Frontal cortex (tissue), 4 donors: ENCODE results near the gene DNMT3A. TPM values are rescaled to one million over a fixed set of nuclear protein-coding genes. Genes with fewer than 3 reads are reported as not detected.
"Not testable (repeated sequence)": the region's sequence is repeated elsewhere in the genome, so short reads cannot be mapped to it uniquely, and the experiment has no call there.

ENCODE experiments used
- DNase-seq, 2 donors: peaks; one replicate each; pipeline ENCODE4 v3.0.0; 2012; ENCODE audit warnings: low spot score in 2 of 2
- FAIRE-seq: peaks from 2 replicates; lab custom pipeline; 2012; peaks lifted over from hg19 to GRCh38; lab: Jason Lieb, UNC
- total RNA-seq: library from RNA; depleted of rRNA; stranded (reverse); fragments of >200 nt; gene quantifications from one replicate; pipeline ENCODE4 v1.2.3, GENCODE V29; 2014
- donor health status: control.
- donor health status: control.
- donor health status: control.

Gene DNMT3A
- total RNA-seq, 1 donor from 2014 or later: 71.3 TPM

DNA sequence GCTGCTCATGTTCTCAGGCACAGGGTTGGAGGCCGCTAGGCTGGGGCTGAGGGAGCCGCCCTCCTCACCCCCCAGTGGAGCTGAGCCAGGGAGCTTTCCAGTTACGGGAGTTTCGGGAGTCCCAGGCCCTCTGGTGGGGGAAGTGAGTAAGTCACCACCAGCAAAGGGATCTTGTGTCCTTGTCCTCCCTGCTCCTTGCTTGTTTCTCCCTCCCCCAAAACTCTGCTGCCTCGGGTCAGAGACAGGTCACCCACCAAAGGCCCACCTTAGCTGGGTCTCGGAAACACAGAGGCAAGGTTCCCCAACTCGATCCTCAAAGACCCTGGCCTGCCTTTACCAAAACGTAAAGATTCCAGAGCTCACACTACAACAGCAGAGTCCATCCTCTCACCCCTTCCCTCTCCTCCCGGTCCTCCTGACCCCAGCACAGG lies 112.9 kb downstream of the DNMT3A start:
- no peak for FAIRE-seq
- peak; percentile 52 to 78 for DNase-seq

DNA sequence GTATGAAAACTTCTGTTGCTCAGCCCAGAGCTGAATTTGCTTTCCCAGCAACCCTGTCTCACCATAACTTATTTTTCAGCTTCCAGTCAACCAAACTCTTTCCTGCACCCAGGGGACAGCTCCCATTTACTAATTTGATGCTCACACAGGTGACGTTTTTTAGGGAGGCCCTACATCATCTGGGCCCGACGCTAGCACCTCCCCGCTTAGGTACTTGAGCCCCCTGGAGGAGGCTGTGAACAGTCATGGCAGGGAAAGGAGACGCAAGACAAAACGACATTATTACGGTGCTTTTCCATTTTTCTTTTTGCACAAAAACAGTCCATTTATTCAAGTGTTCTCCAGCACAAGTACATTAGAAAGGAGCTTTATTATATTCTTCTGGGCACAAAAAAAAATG lies 114.1 kb downstream of the DNMT3A start:
- FAIRE-seq (no peak), DNase-seq (no peak)

GRCh38 chr2:25226827-25227226 lies 114.9 kb downstream of the DNMT3A start:
- FAIRE-seq (no peak), DNase-seq (no peak)

DNA sequence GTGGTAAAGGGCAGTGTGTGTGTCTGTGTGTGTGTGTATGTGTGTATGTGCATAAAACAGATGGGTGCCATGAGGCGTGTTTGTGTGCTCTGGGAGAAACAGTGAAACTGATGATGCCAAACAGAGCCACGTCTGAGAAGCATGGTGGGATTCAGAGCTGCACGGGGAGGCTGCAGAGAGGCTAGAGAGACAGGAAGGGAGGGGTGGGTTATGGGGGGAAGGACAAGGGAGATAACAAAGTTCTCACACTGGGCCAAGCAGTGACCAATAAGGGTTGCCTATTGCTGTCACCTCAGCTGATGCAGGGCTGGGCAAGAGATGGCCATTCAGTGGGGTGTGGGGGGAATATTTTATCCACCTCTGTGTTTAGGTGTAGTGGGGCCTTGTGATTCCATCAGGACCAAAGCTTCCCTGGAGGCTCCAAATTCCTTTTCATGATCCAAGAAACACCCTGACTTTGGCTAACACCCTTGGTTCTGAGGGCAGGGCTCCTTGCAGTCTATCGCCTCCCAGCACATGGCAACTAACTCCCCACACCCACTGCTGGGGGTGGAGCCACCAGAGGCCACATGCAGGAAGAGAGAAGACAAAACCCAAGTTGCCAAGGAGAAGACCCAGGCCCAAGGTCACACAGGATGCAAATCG lies 119.1 kb downstream of the DNMT3A start:
- no peak for FAIRE-seq
- DNase-seq: no peak

- FAIRE-seq (no peak), DNase-seq (no peak)
Observed at GRCh38 chr2:25221579-25221978, 120.1 kb downstream of the DNMT3A start.

DNA sequence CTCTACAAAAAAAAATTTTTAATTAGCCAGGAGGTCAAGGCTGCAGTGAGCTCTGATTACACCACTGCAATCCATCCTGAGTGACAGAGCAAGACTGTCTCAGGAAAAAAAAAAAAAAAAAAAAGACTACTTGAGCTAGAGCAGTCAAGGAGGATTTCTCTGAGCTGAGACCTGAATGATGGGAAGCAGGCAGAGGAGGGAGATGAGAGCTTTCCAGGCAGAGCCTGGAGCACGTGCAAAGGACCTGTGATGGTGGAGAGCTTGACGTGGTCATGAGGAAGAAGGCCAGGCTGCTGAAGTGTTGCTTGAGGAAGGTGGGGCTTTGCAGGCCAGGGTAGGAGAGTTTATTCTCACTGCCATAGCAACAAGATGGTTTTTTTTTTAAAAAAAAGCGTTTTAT lies 121.4 kb downstream of the DNMT3A start:
- DNase-seq: no peak
- no peak for FAIRE-seq

DNA sequence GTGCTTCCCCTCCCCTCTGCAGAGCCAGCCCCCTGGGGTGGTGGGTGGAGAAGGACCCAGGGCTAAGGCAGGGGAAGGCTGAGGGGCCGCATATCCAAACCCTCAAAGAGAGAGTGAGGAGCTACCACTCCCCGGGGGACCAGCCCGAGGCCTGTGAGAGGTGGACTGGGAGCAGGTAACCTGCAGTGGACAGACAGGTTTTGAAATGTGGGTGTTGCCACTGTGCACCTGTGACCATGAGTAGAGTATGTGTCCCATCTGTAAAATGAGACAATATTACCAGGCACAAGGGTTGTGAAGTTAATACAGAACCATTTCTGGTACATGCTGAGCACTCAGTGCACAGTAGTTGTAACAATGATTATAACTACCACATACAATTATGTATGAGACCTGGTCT lies 122.1 kb downstream of the DNMT3A start:
- FAIRE-seq: no peak
- DNase-seq: no peak

DNA sequence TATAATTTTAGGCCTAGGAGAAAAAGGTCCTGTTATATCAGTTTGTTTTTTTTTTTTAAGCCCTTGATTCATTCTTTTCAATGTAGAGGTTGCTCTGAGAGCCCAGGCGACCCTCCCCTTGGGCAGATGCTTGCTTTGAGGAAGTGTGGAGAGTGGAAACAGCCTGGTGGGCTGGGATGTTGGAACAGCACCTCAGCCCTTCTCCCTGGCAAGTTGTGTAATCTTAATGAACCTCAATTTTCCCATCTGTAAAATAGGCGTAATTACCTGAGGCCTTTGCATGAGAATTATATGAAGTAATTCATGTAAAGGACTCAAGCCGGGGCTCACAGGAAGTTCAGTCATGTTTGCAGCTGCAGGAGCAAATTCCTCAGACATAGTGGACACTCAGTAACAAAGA lies 123.6 kb downstream of the DNMT3A start:
- DNase-seq (no peak), FAIRE-seq (no peak)

- DNase-seq (peak; percentile 72 to 76), FAIRE-seq (no peak)
Observed at GRCh38 chr2:25215948-25216679, 125.6 kb downstream of the DNMT3A start.

GRCh38 chr2:25215232-25215631 lies 126.5 kb downstream of the DNMT3A start:
- DNase-seq: no peak
- no peak for FAIRE-seq

DNA sequence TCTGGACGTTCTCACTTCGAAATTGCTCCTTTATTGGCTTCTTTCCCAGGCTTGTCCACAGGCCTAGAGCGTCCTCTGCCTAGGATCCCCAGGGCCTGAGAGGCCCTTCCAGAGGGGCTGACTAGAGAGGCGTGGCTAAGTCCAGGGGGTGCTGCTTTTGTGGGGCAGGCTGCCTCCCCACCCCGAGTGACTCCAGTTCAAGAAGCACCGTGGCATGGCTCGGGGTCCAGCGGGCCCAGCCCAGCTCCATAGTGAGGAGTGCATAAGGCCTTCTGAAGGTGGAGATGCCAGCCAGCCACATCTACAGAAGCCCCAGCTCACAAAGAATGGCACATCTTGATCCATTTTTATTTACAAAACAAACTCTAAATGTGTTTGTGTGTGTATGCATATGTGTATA lies 128.5 kb downstream of the DNMT3A start:
- no peak for FAIRE-seq
- DNase-seq: no peak

GRCh38 chr2:25210923-25211322 lies 130.8 kb downstream of the DNMT3A start:
- not testable (repeated sequence) for FAIRE-seq, DNase-seq

- DNase-seq (no peak), FAIRE-seq (no peak)
Observed at GRCh38 chr2:25207078-25207545, 134.6 kb downstream of the DNMT3A start.

DNA sequence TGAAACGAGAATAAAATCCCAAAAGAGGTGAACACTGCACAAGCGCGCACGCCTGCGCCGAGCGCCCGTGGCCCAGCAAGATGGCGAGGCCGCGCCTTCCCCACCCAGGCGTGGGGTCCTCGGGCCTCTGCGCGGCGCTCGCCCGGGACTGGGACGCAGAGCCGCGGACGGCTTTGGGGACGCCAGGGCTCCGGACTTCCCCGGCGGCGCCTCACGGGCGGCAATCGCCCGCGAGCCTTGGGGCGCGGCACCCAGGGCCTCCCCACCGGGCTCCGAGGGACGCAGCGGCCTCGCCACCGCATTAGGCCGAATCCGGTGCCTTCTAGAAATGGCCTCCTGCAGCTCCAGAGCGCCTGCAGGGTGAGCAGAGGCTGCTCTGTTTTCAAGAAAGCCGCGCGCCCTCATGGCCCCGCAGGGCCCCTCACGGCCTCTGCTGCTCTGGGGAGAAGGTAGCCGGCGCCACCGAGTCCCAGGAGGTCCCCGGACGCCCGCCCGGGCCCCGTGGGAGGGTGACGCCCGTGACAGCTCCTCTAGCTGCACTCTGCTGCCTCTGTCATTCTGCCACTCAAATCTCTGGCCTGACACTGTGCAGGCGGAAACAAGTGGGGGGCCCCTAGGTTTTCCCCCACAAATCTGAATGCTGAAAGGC lies 137.4 kb downstream of the DNMT3A start:
- DNase-seq (no peak), FAIRE-seq (no peak)

- no peak for FAIRE-seq
- no peak for DNase-seq
Observed at GRCh38 chr2:25202275-25202674, 139.4 kb downstream of the DNMT3A start.

DNA sequence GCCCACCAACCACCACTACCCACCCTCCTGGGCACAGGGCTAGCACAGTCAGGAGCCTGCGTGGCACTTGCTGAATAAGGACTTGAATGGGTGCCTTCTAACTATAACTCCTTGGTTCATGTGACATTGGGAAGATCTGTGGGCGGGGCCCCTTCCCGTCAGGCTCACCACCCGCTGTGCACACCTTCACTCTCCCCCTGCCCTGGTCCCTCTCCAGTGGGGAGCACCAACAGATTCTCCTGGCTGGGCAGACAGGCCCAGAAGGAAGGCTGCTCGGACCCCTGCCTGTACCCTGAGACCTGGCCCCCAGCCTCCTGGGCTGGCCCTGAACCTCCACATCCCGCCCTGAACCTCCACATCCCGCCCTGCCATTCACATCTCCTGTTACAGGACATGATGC lies 139.9 kb downstream of the DNMT3A start:
- no peak for DNase-seq
- no peak for FAIRE-seq

DNA sequence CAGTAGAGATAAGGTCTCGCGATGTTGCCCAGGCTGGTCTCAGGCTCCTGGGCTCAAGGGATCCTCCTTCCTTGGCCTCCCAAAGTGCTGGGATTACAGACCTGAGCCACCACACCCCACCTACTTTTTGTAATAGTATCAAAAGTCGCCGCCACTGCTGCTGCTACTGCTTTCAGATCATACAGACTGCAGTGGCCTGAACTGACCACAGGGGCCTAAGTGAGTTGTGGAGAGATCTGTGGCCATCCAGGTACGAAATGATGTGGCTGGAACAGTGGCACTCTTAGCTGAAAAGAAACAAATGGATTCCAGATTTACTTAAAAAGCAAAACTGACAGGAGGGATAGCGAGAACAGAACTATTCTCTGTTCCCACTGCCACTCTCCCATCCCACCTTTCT lies 140.5 kb downstream of the DNMT3A start:
- DNase-seq: no peak
- FAIRE-seq: no peak

- no peak for DNase-seq
Observed at GRCh38 chr2:25198576-25198975, 143.1 kb downstream of the DNMT3A start.

GRCh38 chr2:25198209-25198525 lies 143.6 kb downstream of the DNMT3A start:
- no peak for FAIRE-seq
- DNase-seq: no peak

More at GRCh38 chr2:25198576-25198975, 143.1 kb downstream of the DNMT3A start:
- FAIRE-seq: no peak

DNA sequence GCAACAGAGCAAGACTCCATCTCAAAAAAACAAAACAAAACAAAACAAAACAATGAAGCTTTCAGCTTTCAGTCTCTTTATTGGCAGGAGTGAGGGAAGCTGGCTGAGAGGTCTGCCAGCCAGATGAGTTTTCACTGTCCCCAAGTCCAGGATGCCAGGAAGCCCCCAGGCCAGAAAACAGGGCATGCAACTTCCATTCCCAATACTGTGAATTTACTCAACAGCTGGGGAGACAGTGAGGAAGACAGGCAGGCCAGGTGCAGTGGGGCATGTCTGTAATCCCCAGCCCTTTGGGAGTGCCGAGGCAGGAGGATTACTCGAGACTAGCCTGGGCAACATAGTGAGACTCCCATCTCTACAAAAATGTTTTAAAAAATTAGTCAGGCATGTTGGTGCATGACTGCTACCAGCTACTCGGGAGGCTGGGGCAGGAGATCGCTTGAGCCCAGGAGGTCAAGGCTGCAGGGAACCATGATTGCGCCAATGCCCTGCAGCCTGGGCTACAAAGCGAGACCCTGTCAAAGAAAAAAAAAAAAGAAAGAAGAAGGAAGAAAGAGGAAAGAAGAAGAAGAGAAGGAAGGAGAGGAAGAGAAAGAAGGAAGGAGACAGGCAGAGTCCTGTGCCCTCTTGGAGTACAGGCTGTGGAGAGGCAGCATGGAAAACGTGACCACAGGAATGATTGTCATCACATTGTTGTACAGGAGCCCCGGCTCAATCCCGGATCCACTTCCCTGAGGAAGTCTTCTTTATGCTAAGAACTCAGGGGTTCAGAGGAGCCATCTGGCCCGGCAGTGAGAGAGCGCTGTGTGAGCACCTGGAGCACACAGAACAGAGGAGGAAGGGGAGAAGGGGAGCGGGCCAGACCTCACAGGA lies 144.2 kb downstream of the DNMT3A start:
- DNase-seq (no peak), FAIRE-seq (no peak)
